EL (cell line): ENCODE results near the gene BATF3.
A peak's percentile ranks its signal among the peaks of the same experiment; 100 is the strongest.
"Not testable (repeated sequence)": the region's sequence is repeated elsewhere in the genome, so short reads cannot be mapped to it uniquely, and the experiment has no call there.

Experiments used
- DNase-seq: peaks from one replicate; pipeline ENCODE4 v3.0.0-alpha.2; 2016

The BATF3 gene

GRCh38 chr1:212699625-212700222 is at the start of gene BATF3:
TSS of gene BATF3 (minus strand) at chr1:212699840. CDS start at chr1:212699762, 78 bp downstream.
- peak; percentile 65 for DNase-seq

- DNase-seq, result no peak
These were observed 46.9 kb upstream of the BATF3 start for GRCh38 chr1:212746546-212746945.

DNA sequence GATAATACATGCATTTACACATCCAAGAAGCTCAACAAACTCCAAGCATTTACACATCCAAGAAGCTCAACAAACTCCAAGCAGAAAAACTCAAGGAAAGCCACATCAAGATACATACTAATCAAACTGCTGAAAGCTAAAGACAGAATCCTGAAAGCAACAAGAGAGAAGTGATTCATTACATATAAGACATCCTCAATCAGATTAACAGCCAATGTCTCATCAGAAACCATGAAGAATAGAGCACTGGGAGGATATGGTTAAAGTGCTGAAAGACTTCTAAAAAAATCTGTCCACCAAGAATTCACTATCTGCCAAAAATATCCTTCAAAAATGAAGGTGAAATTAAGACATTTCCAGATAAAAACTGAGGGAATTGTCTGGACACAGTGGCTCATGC is 45.7 kb upstream of the BATF3 start:
- no peak for DNase-seq

GRCh38 chr1:212743901-212744475 is 44.3 kb upstream of the BATF3 start:
- peak; percentile 3 for DNase-seq

DNA sequence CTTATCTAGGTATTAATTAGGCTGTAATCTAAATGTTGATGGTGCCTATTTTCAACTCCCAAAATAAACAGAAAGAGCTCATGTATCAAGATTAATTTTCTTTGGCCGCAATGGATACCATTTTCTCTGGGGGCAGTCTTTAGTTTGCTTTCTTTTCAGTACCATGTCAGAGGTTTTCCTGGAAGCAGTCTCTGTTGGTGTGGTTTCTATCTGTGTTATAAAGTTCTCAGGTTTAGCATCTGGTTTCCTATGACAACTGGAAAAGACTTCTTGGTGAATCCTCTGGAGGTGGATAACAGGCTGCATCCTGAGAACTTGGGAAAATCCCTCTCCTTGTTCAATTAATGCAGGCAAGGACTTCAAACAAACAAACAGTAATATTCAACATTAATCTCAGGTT is 38.7 kb upstream of the BATF3 start:
- DNase-seq, result no peak

- DNase-seq, result no peak
These were observed 37.9 kb upstream of the BATF3 start for GRCh38 chr1:212737559-212737958.

DNA sequence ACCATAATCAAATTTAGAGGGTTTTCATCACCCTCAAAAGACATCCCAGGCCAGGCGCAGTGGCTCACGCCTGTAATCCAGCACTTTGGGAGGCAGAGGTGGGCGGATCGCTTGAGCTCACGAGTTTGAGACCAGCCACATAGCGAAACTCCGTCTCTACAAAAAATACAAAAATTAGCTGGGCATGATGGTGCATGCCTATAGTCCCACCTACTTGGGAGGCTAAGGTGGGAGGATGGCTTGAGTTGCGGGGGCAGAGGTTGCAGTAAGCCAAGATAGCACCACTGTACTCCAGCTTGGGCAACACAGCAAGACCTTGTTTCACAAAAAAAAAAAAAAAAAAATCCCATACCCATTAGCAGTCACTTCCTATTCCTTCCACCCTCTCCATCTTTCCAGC is 33.5 kb upstream of the BATF3 start:
- no peak for DNase-seq

DNA sequence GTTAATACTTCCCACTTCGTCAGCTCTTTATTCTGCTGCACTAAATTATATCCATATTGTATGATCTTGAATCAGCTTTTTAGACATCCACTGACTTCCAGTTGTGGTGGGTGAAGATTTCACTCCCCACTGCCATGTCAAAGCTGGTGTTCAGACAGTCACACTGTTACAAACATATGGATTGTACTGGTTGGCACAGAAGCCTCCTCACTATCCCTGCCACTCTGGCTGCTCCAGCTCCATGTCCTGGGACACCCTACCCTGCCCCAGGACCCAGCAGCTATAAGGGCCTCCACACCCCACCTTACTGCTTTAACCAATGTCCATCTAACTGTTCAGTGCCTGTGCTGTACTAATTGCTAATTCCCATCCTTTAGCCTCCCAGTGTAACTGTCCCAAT is 32.0 kb upstream of the BATF3 start:
- DNase-seq, result no peak

GRCh38 chr1:212728606-212729005 is 29.0 kb upstream of the BATF3 start:
- no peak for DNase-seq

DNA sequence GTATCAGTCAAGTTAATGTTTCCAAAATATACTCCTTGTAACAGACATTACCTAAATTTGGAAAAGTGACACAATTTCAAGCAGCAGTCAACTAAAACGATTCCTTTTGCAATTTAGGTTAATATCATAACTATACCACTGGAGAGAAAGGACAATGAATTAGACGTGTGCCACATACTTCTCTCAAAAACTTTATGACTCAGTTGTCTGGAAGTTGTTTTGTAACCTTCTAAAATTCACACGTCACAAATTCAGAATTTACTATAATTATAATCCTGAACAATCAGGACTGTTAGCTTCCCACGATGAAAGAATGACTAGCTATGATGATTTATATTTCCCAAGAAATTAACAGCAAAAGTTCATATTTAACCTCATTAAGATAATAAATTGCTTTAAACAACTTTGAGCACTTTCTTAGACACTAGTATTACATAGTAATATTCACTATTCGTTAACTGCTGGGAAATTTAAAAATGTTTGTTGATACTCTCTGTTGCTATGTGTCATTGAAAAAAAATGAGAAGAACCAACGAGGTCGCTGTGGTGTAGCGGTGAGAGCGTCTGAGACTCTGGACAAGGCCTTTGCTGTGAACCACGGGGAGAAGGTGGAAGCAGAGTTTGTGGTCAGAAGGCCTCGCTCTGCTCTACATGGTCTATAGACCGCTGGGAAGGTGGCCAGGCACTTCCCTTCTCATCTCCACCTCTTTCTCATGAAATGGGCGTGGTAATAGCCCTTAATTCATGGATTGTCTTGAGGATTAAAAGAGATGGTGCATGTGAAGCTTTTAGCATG is 27.9 kb upstream of the BATF3 start:
- DNase-seq, result peak; percentile 77

- not testable (repeated sequence) for DNase-seq
These were observed 25.0 kb upstream of the BATF3 start for GRCh38 chr1:212724679-212725078.

DNA sequence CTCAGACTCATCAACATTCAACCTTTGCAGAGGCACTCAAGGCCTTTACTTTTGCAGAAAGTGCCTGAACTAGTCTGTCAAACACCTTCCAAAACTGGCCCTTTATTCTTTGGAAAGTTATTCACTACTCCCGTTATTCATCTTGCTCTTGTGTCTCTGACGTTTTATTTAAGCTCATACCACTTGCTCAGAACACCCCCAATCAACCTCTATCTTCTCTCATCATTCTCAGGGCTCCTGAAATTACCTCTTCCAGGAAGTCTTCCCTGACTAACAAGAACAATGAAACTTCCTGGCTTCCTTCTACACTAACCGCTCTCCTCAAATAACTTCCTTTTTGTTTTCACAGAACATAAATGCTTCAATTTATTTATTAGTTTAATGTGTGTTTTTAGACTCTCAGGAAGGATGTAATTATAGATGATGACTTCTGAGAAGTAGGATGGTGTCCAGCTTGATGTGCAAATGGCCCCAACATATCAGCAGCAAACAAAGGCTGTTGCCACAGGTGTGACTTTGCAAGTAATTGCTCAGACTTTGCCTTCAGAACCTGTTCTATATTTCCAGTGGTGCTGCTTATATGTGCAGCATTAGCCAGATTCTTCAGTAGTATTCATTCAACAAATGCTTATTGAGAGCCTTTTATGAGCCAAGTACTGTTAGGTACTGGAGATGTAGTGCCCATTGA is 22.8 kb upstream of the BATF3 start:
- DNase-seq, result no peak

DNA sequence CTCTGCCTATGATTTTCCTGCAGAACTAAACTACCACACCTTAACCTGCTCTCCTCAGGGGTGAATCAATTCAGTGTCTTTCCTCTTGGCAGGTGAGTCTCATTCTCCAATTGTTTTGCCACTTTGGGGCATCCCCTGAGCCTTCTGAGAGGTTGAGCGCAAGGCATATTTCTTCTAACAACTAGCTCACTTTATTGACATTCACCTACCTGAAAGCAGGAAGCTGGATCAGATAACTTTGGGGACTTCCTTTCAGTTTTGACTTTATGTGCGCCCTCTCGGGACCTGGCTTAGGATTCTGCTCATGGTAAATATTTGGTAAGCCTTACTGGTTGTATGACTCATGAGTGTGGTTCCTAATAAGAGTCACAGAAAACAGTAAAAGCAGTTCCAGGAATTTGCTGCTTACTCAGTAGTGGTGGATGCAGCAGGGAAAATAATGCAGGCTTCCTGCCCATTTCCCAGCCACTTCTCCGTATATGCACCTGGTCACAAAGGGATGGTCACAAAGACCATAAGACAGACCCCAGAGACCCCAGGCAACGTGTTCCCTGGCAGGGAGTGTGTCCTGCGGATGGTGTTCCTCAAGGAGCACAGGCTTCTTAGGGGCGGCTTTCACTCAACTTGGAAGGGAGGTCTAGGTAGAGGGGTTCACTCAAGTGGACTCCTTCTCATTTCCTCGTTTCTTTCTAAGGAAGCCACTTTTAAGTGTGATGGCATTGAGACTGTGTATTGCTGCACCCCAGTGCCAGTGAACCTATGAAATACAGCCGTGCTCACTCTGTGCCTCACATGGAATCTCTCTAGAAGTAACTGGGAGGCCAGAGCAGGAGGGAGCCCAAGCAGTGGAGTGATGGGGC is 22.0 kb upstream of the BATF3 start:
- peak; percentile 84 for DNase-seq

GRCh38 chr1:212719633-212720032 is 20.0 kb upstream of the BATF3 start:
- DNase-seq, result no peak

- DNase-seq, result peak; percentile 14
These were observed 18.9 kb upstream of the BATF3 start for GRCh38 chr1:212718499-212718898.

GRCh38 chr1:212716161-212716560 is 16.5 kb upstream of the BATF3 start:
- DNase-seq, result no peak

GRCh38 chr1:212713465-212714136 is 14.0 kb upstream of the BATF3 start:
- DNase-seq, result no peak

GRCh38 chr1:212712451-212713303 is 13.0 kb upstream of the BATF3 start:
- DNase-seq, result peak; percentile 92

- DNase-seq, result not testable (repeated sequence)
These were observed 12.3 kb upstream of the BATF3 start for GRCh38 chr1:212711974-212712373.

DNA sequence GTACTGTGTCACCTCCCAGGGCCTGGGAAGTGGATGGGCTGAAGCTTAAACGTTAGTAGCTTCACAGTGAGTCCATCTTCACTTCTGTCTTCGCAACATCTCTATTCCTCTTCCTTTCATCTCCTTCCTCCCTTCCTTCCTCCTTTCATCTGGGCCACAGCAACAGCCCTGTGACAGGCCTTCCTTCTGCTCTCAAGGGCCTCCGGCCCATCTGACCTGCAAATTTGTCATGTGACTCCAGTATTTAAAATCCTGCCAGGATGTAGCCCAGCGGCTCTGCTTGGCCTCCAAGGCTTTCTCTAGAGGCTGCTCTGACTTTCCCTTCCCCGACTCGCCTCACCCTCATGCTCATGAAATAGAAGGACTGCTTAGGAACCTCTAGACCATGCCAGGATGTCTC is 10.9 kb upstream of the BATF3 start:
- no peak for DNase-seq

- no peak for DNase-seq
These were observed 4.4 kb upstream of the BATF3 start for GRCh38 chr1:212703991-212704564.
